GM18868 (cell line): ENCODE data around the gene HHLA2.

Source experiments
- ATAC-seq: cut with Tn5 transposase; IDR thresholded peaks from one replicate; pipeline ENCODE4 v1.9.1; 2021; ENCODE audit warnings: mild to moderate bottlenecking, moderate library complexity; ENCODE audit not compliant: unreplicated experiment

HHLA2 gene

DNA sequence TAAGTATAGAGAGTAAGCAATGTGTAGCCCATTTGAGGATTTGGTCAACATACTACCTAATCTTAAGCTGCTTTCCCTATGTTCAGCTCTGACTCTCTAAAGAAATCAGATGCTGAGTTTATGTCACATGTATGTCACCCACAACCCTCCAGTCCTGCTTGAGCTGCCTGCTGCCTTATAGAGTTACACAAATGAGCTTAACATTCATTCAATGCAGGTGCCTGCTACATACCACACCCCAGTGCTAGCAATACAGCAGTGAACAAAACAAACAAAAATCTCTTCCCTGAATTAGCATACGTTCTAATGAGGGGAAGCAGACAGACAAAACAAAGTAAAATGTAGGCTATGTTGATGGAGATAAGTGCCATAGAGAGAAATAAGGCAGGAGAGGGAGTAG is 93.0 kb downstream of the HHLA2 start:
- ATAC-seq, result no peak

DNA sequence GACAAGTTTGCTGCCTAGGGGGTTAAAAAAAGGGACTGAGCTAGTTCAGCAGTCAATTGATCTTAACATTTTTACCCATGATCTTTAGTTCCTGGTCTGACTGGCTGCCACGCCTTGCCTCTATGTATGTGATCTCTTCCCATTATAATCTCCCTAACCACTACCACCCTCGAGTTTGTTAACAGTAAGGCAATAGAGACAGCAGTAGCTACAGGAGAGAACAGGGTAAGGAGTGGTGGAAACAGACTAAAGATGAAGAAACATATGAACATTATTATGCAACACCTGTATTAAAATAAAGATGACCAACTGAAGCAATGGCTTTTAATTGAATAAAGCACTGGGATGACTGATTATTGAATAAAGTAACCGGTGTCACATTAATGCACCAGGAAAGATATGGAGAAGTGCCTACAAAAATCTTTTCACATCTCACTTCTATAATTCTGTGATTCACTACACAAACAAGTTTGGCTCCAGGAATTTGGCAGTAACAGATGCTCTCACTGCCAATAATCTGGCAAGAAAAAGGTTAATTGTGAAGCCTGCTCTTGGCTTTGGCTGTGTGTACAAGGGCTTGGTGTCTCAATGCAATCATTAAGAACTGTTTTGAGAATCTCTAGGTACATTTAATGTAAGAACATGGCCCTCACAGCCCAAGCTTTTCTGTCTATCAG is 95.7 kb downstream of the HHLA2 start:
- no peak for ATAC-seq

DNA sequence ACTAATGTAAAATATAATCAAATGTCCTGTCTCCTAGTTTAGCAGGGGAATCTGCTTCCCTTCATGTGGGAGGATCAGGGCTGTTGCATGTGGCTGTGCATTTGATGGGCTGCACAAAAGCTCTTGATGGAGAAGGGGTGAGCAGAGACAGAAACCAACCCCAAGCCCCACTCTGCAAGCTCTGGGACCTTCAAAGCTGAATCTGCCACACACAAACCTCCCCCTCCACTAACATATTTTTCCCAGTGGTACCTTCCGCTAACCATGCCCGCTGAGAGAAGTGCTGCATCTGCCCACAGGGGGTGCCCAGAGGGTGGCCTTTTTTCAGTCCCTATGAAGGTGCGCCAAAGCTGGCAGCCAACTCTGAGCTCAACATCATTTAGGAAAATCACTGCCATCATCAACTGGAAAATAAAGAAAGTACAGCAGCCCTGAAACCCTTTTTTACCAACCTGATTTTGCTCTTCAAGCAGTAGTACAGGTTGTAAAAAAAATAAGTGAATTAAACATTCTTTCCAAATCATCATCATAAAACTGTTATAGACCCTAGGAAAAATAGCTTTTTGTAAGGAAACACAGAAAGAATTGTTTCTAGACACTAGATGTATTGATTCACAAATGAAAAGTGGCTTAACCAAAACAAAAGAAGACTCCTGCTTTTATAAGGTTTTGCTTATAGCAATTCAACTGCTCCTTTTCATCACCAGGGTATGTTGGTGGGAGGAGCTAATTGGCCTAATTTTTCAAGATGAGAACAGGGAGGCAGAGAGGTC is 97.0 kb downstream of the HHLA2 start:
- ATAC-seq, result no peak

DNA sequence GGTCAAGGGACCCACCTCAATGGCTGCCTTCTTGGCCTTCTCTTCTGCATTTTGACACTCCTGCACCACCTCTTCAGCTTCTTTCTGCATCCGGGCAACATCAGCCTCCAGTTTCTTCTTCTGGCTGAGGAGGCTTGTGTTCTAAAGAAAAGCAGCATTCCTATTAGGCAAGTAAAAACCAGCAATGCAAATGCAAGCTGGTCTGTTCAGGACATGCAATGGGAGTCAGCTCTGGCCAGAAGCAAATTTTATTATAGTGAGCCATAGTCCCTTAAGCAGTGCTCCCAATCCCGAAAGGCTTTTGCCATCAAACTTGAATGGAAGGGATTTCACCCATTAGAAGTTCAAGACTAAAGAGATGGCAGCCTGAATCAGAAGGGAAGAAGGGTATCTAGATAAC is 97.7 kb downstream of the HHLA2 start:
- ATAC-seq, result no peak

DNA sequence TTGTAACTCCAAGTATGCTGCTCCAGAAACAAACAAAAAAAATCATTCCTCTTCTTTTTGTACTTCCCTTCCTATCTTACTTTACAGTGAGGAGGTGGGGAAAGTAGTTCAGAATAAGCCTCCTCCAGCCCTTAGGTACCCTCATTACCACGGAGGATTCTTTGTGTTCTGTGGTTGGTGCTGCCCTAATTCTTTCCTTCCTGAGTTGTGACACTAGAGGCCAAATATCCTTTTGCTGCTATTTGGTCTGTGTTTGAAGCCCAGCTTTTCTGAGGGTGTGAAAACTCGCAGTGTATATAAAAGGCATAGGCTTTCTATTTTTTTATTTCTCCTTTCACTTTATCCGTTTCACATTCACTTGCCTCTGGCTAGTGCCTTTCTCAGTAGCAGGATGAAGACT is 98.2 kb downstream of the HHLA2 start:
- no peak for ATAC-seq

DNA sequence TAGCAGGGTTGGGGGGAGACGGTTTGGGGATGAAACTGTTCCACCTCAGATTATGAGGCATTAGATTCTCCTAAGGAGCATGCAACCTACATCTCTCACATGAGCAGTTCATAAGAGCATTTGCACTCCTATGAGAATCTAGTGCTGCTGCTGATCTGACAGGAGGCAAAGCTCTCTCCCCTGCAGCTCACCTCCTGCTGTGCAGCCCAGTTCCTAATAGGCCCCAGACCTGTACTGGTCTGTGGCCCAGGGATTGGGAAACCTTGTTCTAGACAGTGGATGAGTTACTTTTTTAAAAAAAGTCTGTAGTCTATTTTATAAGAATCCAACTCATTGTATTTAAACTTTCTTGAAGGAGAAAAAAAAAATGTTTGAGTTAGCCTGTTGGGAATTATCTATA is 100.0 kb downstream of the HHLA2 start:
- no peak for ATAC-seq

DNA sequence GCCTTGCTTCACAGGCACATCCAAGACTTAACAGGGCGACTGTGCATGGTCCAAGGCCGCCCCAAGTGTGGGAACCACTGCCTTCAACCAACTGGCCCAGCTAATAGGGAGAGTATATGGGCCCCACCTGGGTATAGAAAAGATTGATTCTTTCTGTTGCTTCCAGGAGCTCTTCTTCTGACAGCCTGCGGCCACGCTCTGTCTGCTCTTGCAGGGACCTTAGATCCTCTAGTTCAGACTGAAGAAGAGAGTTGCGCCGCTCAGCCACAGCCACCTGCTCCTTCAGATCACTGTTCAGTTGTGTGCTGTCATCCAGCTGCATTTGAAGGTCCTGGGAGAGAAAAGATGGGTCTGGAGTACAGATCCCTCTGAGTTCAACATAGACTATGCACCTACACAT is 102.2 kb downstream of the HHLA2 start:
- no peak for ATAC-seq

DNA sequence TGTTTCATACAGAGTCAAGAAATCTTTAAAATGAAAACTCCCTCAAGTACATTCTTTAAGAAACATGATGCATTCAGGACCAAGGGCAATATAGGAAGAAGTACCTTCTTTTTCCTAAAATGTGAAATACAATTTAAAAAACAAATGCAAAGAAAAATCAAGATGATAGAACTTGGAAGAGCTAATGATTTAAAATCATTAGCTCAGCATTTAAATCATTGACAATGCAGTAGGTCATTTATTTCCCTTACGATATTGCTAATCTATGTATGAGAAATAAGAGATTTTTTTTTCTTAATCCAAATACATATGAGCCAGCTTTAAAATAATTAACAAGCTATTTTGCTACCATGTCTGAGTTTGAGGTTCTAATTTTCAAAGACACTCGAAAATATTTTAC is 105.5 kb downstream of the HHLA2 start:
- no peak for ATAC-seq

DNA sequence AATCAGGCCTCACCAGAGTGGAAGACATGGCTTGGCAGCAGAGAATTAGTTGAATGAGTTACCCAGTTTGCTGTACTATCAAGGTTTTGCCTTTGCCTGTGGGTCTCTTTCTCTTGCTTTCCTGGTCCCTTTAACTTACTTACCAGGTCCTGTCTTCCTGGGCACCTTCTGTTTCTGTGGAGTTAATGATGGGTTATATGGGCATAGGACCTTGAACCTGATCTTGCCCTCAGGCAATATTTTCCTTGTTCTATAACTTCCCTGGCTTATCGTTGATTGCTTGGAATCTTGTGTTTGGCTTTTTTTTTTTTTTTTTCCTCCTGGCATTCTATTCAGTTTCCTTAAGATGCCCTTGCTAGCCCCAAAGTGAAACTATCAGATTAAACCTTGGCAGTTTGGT is 106.8 kb downstream of the HHLA2 start:
- no peak for ATAC-seq

DNA sequence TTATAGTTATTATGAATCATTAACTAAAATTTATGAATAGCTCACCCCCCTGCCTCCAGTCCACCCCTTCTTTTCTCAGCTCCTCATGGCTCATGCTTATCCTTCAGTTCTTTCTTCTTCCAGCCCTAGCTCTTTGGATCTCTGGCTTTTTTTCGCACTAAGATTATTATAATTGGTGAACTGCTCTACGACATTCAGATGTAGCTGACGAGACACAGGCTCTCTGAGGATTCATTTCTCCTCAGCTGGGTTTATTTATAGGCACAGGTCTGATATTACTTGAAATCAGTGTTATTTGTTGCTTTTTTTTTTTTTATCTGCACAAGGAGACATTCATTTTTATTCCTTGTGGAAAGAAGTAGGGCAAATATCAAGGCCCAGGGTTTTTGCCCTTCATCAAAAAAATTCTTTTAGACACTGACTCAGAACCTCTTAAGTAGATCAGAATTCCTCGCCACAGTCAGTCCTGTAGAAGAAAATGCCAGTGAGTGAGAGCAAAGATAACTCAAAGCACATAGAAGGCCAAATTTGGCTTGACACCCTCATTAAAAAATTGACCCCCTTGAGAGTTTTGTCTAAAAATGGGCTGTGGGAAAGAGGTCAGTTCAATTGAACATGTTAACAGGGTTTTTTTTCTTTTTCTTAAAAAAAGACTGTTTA is 107.5 kb downstream of the HHLA2 start:
- ATAC-seq, result no peak

DNA sequence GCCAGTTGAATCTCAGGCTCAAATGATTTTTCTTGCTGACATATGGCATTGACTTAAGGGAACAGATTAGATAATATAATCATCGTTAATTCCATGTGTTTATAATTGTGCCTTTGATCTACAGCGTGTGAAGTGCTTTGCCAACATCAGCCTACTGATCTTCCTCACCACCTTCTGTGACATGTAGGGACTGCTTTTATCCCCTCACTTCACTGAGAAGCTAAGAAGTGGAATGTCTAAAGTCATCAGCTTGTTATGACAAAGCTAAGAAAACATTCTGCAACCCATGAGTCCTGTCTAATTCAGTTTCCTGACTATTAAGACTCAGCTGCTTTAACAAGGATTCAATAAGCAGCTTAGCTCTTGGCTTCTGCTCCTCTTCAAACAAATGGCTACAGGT is 108.0 kb downstream of the HHLA2 start:
- ATAC-seq, result no peak

DNA sequence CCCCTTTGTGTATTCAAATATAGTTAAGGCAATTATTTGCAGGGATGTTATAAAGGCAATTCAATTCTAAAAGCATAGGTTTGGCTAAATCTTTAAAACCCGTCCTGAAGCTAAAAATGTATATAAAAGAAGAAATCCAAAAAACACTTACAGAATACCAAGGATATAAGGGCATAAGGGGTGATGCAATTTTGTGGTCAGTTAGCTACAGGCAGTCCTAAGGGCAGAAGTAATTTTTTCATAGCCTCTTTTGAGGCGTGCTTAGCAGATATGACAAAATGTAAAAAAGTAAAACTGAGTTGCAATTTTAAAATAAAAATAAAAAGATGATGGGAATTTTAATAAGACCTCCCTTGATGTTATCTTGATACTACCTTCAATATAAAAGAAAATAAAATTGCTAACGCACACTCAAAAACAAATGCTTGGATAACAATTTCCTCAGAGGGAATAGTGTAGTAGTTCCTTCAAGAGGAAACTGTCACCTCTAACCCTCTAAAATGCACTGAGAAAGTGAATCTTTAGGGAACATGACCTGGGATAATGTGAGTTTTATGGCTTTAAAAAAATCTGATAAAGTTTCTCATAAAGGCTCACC is 109.8 kb downstream of the HHLA2 start:
- peak; percentile 15 for ATAC-seq

DNA sequence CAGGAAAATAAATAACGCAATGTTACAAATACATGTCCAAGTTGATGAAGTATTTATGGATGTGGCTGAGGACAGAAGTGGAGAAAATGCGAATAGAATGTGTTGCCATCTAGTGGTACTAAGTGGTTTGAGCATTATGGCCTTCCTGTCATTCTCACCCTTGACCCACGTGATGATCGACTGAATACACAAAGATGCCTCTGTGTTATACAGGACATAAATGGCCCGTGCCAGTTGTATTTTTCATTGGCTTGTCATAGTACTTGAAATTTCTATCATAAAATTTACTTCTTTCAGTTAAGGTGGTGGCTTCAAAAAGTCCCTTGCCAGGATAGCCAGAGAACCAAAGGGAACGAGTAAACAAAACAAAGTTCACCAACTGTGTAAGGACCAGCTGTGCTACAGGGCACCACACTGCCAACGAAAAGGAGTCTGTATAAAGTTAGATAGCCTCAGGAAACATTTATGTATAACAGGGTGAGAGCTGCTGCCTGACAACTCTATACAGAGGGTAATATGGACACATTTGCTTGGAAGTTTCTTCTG is 110.4 kb downstream of the HHLA2 start:
- peak; percentile 97 for ATAC-seq

DNA sequence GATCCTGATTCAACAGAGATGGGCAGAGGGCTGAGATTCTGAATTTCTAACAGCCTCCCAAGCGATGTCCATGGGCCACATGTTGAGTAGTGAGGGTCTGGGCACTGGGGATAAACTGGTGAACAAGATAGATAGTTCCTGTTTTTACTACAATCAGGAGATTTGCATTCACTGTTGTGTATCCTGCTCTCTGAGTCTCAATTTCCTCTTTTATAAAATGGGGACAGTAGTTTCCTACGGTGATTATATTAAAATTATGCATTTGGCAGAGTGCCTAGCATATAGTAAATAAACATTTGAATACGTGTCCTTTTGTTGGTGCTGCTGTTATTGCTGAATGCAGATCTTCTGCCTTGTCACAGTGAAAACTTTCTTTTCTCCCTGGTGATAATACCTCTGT is 111.5 kb downstream of the HHLA2 start:
- no peak for ATAC-seq

DNA sequence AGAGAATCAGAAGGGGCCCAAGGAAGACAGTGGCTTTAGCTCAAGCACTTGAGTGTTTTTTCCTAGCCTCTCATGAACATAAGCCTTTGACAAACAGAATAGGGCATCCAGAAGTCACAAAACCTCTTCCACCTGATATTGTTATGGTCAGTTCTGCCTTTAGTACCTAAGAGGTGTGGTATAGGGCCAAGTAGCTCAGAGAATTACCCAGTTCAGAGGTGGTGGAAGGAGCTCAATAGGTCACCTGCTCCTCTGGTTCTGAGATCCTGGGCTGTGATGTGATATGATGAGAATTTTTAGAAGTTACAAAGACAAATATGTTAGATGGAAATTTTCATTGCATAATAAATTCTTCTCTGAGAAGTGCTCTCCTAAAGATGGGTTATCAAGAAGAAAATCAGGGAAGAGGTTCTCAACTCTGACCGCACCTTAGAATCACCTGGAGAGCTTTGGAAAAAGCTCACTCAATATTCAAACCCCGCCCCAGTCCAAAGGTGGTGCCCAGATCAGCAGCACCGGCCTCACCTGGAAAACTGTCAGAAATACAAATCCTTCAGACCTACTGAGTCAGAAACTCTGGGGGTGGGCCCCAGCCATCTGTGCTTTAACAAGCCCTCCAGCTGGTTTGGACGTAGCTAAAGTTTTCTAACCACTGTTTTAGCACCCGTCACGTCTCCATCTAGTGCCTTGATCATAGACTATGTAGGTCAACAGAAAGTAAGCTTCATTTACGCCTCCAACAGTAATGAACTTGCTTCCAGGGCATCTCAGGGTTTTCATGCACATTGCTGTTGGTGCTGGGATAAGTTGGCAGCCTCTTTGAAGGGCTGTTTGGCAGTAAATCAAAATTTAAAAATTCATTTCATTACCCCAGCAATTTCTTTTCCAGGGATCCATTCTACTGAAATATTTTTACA is 112.8 kb downstream of the HHLA2 start:
- no peak for ATAC-seq

DNA sequence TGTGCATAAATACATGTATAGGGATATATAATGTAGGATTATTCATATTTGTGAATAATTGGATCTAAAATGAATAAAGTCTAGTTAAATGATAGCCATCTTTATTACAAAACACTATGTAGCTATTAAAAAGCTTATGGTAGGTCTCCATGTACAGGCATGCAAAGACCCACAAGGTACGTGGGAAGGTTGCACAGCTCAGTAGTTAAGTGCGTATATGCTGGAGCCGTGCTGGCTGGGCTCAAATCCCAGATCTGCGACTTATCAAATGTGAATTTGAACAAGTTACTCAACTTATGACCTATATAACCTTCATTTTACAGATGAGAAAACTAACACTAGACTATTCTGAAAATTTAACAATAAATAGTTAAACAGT is 113.4 kb downstream of the HHLA2 start:
- ATAC-seq, result no peak

DNA sequence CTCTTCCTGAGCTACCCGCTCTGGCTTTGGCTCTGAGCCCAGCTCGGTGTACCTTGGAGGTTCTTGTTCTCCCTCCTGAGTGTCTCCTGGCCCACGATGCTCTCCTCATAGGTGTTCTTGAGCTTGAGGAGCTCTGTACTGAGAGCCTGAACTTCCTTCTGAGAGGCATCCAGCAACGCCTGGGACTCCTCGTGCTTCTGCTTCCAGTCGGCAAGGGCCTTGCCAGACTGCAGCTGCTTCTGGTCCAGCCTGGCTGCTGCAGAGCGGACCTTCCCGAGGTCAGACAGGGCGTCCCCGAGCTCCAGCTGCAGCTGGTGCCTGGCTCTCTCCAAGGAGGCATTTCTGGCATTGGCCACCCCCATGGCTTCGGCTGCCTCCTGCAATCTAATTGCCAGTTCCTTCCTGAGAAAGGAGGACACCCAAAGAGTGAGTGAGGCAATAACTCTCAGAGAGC is 114.2 kb downstream of the HHLA2 start:
- no peak for ATAC-seq

DNA sequence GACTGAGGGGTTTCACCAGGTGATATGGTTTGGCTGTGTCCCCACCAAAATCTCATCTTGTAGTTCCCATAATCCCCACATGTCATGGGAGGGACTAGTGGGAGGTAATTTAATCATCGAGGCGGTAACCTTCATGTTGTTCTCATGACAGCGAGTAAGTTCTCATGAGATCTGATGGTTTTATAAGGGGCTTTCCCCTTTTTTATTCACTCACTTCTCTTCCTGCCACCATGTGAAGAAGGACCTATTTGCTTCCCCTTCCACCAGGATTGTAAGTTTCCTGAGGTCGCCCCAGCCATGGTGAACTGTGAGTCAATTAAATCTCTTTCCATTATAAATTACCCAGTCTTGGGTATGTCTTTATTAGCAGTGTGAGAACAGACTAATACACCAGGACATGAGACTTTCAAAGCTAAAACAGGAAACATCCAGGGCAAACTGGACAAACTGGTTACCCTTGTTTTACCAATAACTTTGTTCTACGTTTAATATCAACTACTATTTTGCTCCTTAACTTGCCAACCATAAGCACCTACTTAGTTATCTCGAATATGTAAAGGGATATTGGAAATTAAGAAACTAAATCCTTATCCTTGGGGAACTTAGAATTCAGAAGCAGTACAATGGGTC is 115.9 kb downstream of the HHLA2 start:
- ATAC-seq, result no peak

DNA sequence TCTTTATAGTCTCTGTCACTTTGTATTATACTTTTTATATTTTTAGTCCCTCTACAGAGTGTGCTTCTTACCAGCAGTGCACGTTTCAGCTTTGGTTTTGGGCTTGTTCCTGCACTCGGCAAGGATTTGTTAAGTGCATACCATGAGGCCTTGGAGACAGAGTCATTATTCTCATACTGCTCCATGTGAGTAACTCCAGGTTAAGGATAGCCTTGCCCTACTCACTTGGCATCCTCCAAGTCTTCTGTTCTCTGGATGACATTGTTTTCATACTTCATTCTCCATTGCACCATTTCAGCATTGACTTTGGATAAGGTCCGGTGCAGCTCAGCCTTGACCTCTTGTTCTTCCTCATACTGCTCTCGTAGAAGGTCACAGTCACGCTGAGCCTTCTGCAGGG is 117.7 kb downstream of the HHLA2 start:
- no peak for ATAC-seq

DNA sequence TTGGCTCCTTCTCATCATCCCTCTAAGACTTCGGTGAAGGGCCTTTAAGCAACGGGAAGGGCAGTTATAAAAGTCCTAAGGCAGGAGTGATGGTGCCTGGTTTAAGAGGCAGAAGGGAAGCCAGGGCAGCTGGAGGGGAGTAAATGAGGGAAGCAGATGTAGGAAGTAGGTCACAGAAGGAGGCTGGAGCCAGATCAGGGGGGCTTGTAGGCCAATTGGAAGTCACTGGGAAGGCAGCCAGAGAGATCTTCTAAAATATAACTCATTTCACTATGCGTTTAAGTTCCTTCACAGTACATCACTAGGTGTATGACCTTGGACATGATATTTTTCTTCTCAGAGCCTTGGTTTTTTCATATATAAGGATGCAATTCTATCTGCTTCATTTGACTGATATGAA is 119.3 kb downstream of the HHLA2 start:
- no peak for ATAC-seq
